DOHH2 (cell line): Measurements from ENCODE around the gene NR2F1.

Experiments
- H3F3A ChIP-seq: fragments of 200-600 bp; sonication (generic), shearing (Covaris generic); 2 replicates; pipeline ENCODE4 v1.6.0; 2016; ENCODE audit warnings: antibody characterized with exemption, mild to moderate bottlenecking; ENCODE audit not compliant: control insufficient read depth, insufficient read depth
- H3K27ac ChIP-seq: fragments of 200-600 bp; sonication (generic); 2 replicates; pipeline ENCODE4 v1.5.1; 2014; ENCODE audit warnings: low read depth, mild to moderate bottlenecking, low read length, moderate library complexity
- H3K27me3 ChIP-seq: fragments of 200-600 bp; sonication (generic); 2 replicates; pipeline ENCODE4 v1.6.1; 2014; ENCODE audit warnings: mild to moderate bottlenecking, low read length, mixed read lengths; ENCODE audit not compliant: control insufficient read depth
- H3K36me3 ChIP-seq: fragments of 200-600 bp; sonication (generic); 2 replicates; pipeline ENCODE4 v1.6.1; 2014; ENCODE audit warnings: mild to moderate bottlenecking, low read length, moderate library complexity, mixed read lengths; ENCODE audit not compliant: control insufficient read depth
- H3K4me1 ChIP-seq: fragments of 200-600 bp; sonication (generic); 2 replicates; pipeline ENCODE4 v1.6.1; 2014; ENCODE audit warnings: mild to moderate bottlenecking, low read length, mixed read lengths; ENCODE audit not compliant: control insufficient read depth
- H3K4me2 ChIP-seq: fragments of 200-600 bp; sonication (generic); 2 replicates; pipeline ENCODE4 v1.6.0; 2014; ENCODE audit warnings: mild to moderate bottlenecking, low read length, moderate library complexity
- H3K4me3 ChIP-seq: fragments of 200-600 bp; sonication (generic); 2 replicates; pipeline ENCODE4 v1.5.1; 2014; ENCODE audit warnings: mild to moderate bottlenecking, low read length, mixed read lengths
- H3K79me2 ChIP-seq: fragments of 200-600 bp; sonication (generic); 2 replicates; pipeline ENCODE4 v1.6.1; 2014; ENCODE audit warnings: mild to moderate bottlenecking, low read length, mixed read lengths; ENCODE audit not compliant: control insufficient read depth
- H3K9me2 ChIP-seq: fragments of 200-600 bp; sonication (generic); replicated peaks from 2 replicates; pipeline ENCODE4 v1.6.1; 2014; ENCODE audit warnings: mild to moderate bottlenecking, low read length, mixed read lengths; ENCODE audit not compliant: control insufficient read depth
- H3K9me3 ChIP-seq: fragments of 200-600 bp; sonication (generic); 2 replicates; pipeline ENCODE4 v1.6.1; 2014; ENCODE audit warnings: antibody characterized with exemption, low read length, mixed read lengths; ENCODE audit not compliant: control insufficient read depth, insufficient read depth
- H4K20me1 ChIP-seq: fragments of 200-600 bp; sonication (generic); 2 replicates; pipeline ENCODE4 v1.6.0; 2014; ENCODE audit warnings: low read depth, mild to moderate bottlenecking, antibody characterized with exemption, low read length, moderate library complexity; ENCODE audit not compliant: control insufficient read depth, insufficient read depth
- CTCF ChIP-seq: fragments of 200-600 bp; sonication (generic); IDR thresholded peaks from one replicate; pipeline ENCODE4 v1.5.1; 2014; ENCODE audit warnings: antibody characterized with exemption, mild to moderate bottlenecking, low read depth, low read length; ENCODE audit not compliant: poor library complexity, severe bottlenecking
- EZH2phosphoT487 ChIP-seq: fragments of 200-600 bp; sonication (generic); IDR thresholded peaks from 2 replicates; pipeline ENCODE4 v1.6.1; 2017; ENCODE audit warnings: borderline replicate concordance, mild to moderate bottlenecking, antibody characterized with exemption, low read length, moderate library complexity, mixed read lengths

NR2F1 gene

GRCh38 chr5:93583768-93584595 is 960 bp downstream of the NR2F1 start:
- Histone ChIP-seq H4K20me1 (no peaks in the 10 kb centered on the region), H3K4me2 (peak overlapping the region; percentile 69; the same call in 1 of the 2 replicates), H3K4me1 (peaks cover 24% of the 10 kb centered on the region), H3K9me3 (no peaks in the 10 kb centered on the region), H3K9me2 (no peaks in the 10 kb centered on the region), H3F3A (no peaks in the 10 kb centered on the region), H3K27me3 (peaks cover 56% of the 10 kb centered on the region), H3K79me2 (no peaks in the 10 kb centered on the region), H3K36me3 (no peaks in the 10 kb centered on the region), H3K27ac (no peak overlapping the region), H3K4me3 (peak overlapping the region; percentile 34)
- peak; percentile 64; the same call in 1 of the 2 replicates for TF ChIP-seq EZH2phosphoT487
- TF ChIP-seq CTCF: no peak

DNA sequence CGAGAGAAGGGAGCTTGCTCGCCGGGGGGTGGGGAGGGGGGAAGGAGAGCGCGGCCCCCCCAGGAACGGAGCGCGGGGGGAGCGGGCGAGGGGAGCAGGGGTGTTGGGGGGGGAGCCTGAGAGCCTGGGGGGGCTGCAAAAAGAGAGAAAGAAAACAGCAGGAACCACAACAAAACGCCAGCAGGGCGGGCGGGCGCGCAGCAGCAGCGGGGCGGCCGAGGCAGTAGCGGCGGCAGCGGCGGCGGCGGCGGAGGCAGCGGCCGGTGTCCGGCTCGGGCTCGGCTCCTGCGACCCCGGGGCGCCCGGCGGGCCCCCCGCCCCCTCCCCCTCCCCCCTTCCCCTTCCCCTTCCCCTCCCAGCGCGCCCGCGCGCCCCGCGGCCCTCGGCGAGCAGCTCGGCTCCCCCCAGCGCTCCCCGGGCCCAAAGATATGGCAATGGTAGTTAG is 1.6 kb downstream of the NR2F1 start:
- TF ChIP-seq CTCF (no peak), EZH2phosphoT487 (no peak)
- H3F3A ChIP-seq: no peaks in the 10 kb centered on the region
- no peaks in the 10 kb centered on the region for H3K9me3 ChIP-seq
- no peaks in the 10 kb centered on the region for H3K36me3 ChIP-seq
- H3K4me2 ChIP-seq: peak overlapping the region; percentile 33; the same call in 1 of the 2 replicates
- no peak overlapping the region for H3K27ac ChIP-seq
- H3K9me2 ChIP-seq: no peaks in the 10 kb centered on the region
- no peaks in the 10 kb centered on the region for H4K20me1 ChIP-seq
- no peaks in the 10 kb centered on the region for H3K79me2 ChIP-seq
- H3K4me1 ChIP-seq: peaks cover 24% of the 10 kb centered on the region
- H3K27me3 ChIP-seq: peaks cover 57% of the 10 kb centered on the region
- H3K4me3 ChIP-seq: no peak overlapping the region

- H4K20me1 ChIP-seq: no peaks in the 10 kb centered on the region
- H3K79me2 ChIP-seq: no peaks in the 10 kb centered on the region
- no peaks in the 10 kb centered on the region for H3K9me2 ChIP-seq
- no peaks in the 10 kb centered on the region for H3F3A ChIP-seq
- no peak overlapping the region; the same call in 1 of the 2 replicates for H3K4me3 ChIP-seq
- no peak overlapping the region for H3K27ac ChIP-seq
- H3K36me3 ChIP-seq: no peaks in the 10 kb centered on the region
- H3K9me3 ChIP-seq: no peaks in the 10 kb centered on the region
- peaks cover 52% of the 10 kb centered on the region for H3K27me3 ChIP-seq
- H3K4me2 ChIP-seq: peak overlapping the region; percentile 31; the same call in 1 of the 2 replicates
- TF ChIP-seq EZH2phosphoT487 (peak; percentile 81; the same call in 1 of the 2 replicates), CTCF (no peak)
- peaks cover 24% of the 10 kb centered on the region for H3K4me1 ChIP-seq
Observed at GRCh38 chr5:93585041-93585766, 2.2 kb downstream of the NR2F1 start.
